Tibial nerve (tissue), 4 donors: ENCODE measurements around the gene STIM1. TPM values are rescaled to one million over a fixed set of nuclear protein-coding genes. Genes with fewer than 3 reads are reported as not detected.

Experiments used
- DNase-seq, 2 donors: peaks; one replicate each; pipeline ENCODE4 v3.0.0-alpha.2; 2019; ENCODE audit warnings: low spot score in 2 of 2
- H3K27ac ChIP-seq, 4 donors: fragments of 200-600 bp; sonication (generic) in 3 of 4; one replicate each; pipeline ENCODE4 v1.5.1; 2017 to 2019; ENCODE audit warnings: mild to moderate bottlenecking in 1 of 4
- H3K27me3 ChIP-seq, 2 donors: fragments of 200-600 bp; sonication (generic) in 1 of 2; one replicate each; pipeline versions ENCODE4 v1.5.1 to v1.6.0; 2017 to 2019
- H3K36me3 ChIP-seq, 3 donors: fragments of 200-600 bp; sonication (generic); one replicate each; pipeline ENCODE4 v1.5.1; 2018 to 2019
- H3K4me1 ChIP-seq, 4 donors: fragments of 200-600 bp; sonication (generic) in 3 of 4; one replicate each; pipeline ENCODE4 v1.5.1; 2017 to 2019
- H3K4me3 ChIP-seq, 4 donors: fragments of 200-600 bp; sonication (generic) in 3 of 4; one replicate each; pipeline ENCODE4 v1.5.1; 2017 to 2019; ENCODE audit warnings: mild to moderate bottlenecking in 1 of 4, moderate library complexity in 1 of 4
- H3K9me3 ChIP-seq, 4 donors: fragments of 200-600 bp; sonication (generic) in 3 of 4; one replicate each; pipeline ENCODE4 v1.5.1; 2017 to 2019
- CTCF ChIP-seq, 5 experiments: fragments of 200-600 bp in 3 of 5; fragments of 450-650 bp in 2 of 5; sonication (generic) in 3 of 5; IDR thresholded peaks; one replicate each; pipeline ENCODE4 v1.5.1; 2016 to 2019; ENCODE audit warnings: antibody characterized with exemption in 5 of 5, mild to moderate bottlenecking in 3 of 5, moderate library complexity in 2 of 5
- EP300 ChIP-seq, 2 donors: sonication (generic); formaldehyde crosslinking; IDR thresholded peaks; one replicate each; pipeline ENCODE4 v1.6.1; 2017; ENCODE audit warnings: antibody characterized with exemption in 2 of 2, mild to moderate bottlenecking in 1 of 2
- POLR2A ChIP-seq, 2 donors: fragments of 450-650 bp; IDR thresholded peaks; one replicate each; pipeline ENCODE4 v1.6.1; 2017; ENCODE audit warnings: antibody characterized with exemption in 2 of 2, mild to moderate bottlenecking in 2 of 2, moderate library complexity in 2 of 2
- WGBS, 2 donors: methylation state at CpG; one replicate each; pipeline ENCODE4 v1.1.5; 2018; 5-methylcytosine and 5-hydroxymethylcytosine counted together
- total RNA-seq, 4 donors: library from RNA; depleted of rRNA; stranded (reverse); fragments of >200 nt; gene quantifications; one replicate each; pipeline ENCODE4 v1.1.0, GENCODE V29; 2016

Gene STIM1
- total RNA-seq, 4 donors from 2014 or later = 51.3 to 70.1 (median 59.8) TPM

GRCh38 chr11:4103269-4103668, 247.8 kb downstream of the STIM1 start:
- Histone ChIP-seq H3K27ac (no peak overlapping the region), H3K27me3 (no peaks in the 10 kb centered on the region), H3K36me3 (peaks cover 0 to 59% (median 0%) of the 10 kb centered on the region in 3 donors), H3K4me1 (peaks cover 0 to 3% (median 0%) of the 10 kb centered on the region in 4 donors), H3K9me3 (no peaks in the 10 kb centered on the region), H3K4me3 (no peak overlapping the region)
- TF ChIP-seq CTCF (IDR thresholded peaks at IDR 0.05) (no peak), EP300 (IDR thresholded peaks at IDR 0.05) (no peak), POLR2A (IDR thresholded peaks at IDR 0.05) (no peak)
- no peak for DNase-seq
- 91 to 98% methylated on average over 2 of the region's 2 CpGs for WGBS, 2 donors

GRCh38 chr11:4105916-4106315, 250.5 kb downstream of the STIM1 start:
- no peak for TF ChIP-seq POLR2A (IDR thresholded peaks at IDR 0.05)
- no peak for TF ChIP-seq EP300 (IDR thresholded peaks at IDR 0.05)
- no peak overlapping the region for H3K4me3 ChIP-seq
- no peaks in the 10 kb centered on the region for H3K9me3 ChIP-seq
- peaks cover 0 to 84% (median 0%) of the 10 kb centered on the region in 3 donors for H3K36me3 ChIP-seq
- H3K27ac ChIP-seq = no peak overlapping the region
- H3K27me3 ChIP-seq = no peaks in the 10 kb centered on the region
- WGBS, 2 donors = 88 to 95% methylated on average over 1 of the region's 1 CpG
- no peak for DNase-seq
- peaks cover 0 to 5% (median 0%) of the 10 kb centered on the region in 4 donors for H3K4me1 ChIP-seq

- Histone ChIP-seq H3K36me3 (peaks cover 0 to 97% (median 0%) of the 10 kb centered on the region in 3 donors), H3K4me1 (peaks cover 0 to 5% (median 0%) of the 10 kb centered on the region in 4 donors), H3K9me3 (no peaks in the 10 kb centered on the region), H3K27ac (no peak overlapping the region), H3K4me3 (no peak overlapping the region), H3K27me3 (no peaks in the 10 kb centered on the region)
- WGBS, 2 donors = 71 to 74% methylated on average over 5 of the region's 5 CpGs
- TF ChIP-seq CTCF (IDR thresholded peaks at IDR 0.05) = no peak
- no peak for TF ChIP-seq POLR2A (IDR thresholded peaks at IDR 0.05)
- TF ChIP-seq EP300 (IDR thresholded peaks at IDR 0.05) = no peak
- DNase-seq = no peak
Measured at GRCh38 chr11:4111834-4112233, 256.4 kb downstream of the STIM1 start.

- Histone ChIP-seq H3K9me3 (no peaks in the 10 kb centered on the region), H3K4me1 (no peaks in the 10 kb centered on the region), H3K4me3 (no peak overlapping the region), H3K36me3 (peaks cover 0 to 81% (median 0%) of the 10 kb centered on the region in 3 donors), H3K27me3 (no peaks in the 10 kb centered on the region), H3K27ac (no peak overlapping the region)
- 91 to 93% methylated on average over 2 of the region's 2 CpGs for WGBS, 2 donors
- no peak for DNase-seq
- no peak for TF ChIP-seq POLR2A (IDR thresholded peaks at IDR 0.05)
- TF ChIP-seq EP300 (IDR thresholded peaks at IDR 0.05) = no peak
- TF ChIP-seq CTCF (IDR thresholded peaks at IDR 0.05) = no peak
Measured at GRCh38 chr11:4115128-4115527, 259.7 kb downstream of the STIM1 start.

- no peak overlapping the region for H3K27ac ChIP-seq
- no peak overlapping the region for H3K4me3 ChIP-seq
- no peaks in the 10 kb centered on the region for H3K27me3 ChIP-seq
- DNase-seq = no peak
- H3K9me3 ChIP-seq = no peaks in the 10 kb centered on the region
- TF ChIP-seq CTCF (IDR thresholded peaks at IDR 0.05) = no peak
- TF ChIP-seq POLR2A (IDR thresholded peaks at IDR 0.05) = no peak
- TF ChIP-seq EP300 (IDR thresholded peaks at IDR 0.05) = no peak
- H3K4me1 ChIP-seq = no peaks in the 10 kb centered on the region
- peaks cover 0 to 82% (median 0%) of the 10 kb centered on the region in 3 donors for H3K36me3 ChIP-seq
- WGBS, 2 donors = 63 to 72% methylated on average over 3 of the region's 3 CpGs
Measured at GRCh38 chr11:4118107-4118506, 262.6 kb downstream of the STIM1 start.

- H3K36me3 ChIP-seq = peaks cover 0 to 95% (median 12%) of the 10 kb centered on the region in 3 donors
- DNase-seq = no peak
- H3K4me3 ChIP-seq = no peak overlapping the region
- H3K4me1 ChIP-seq = no peaks in the 10 kb centered on the region
- no peak overlapping the region for H3K27ac ChIP-seq
- TF ChIP-seq CTCF (IDR thresholded peaks at IDR 0.05) (no peak), EP300 (IDR thresholded peaks at IDR 0.05) (no peak), POLR2A (IDR thresholded peaks at IDR 0.05) (no peak)
- H3K9me3 ChIP-seq = no peaks in the 10 kb centered on the region
- WGBS, 2 donors = 91 to 94% methylated on average over 4 of the region's 4 CpGs
- no peaks in the 10 kb centered on the region for H3K27me3 ChIP-seq
Measured at GRCh38 chr11:4123218-4123617, 267.8 kb downstream of the STIM1 start.
